PFSK-1 (cell line): Measurements from ENCODE around the gene CA14.

Experiments used
- POLR2AphosphoS5 ChIP-seq: IDR thresholded peaks from 2 replicates; pipeline ENCODE4 v1.6.1; 2012; ENCODE audit warnings: low read depth, mild to moderate bottlenecking, control low read depth, low read length, moderate library complexity
- SIN3A ChIP-seq: IDR thresholded peaks from 2 replicates; pipeline ENCODE4 v1.6.1; 2012; ENCODE audit warnings: mild to moderate bottlenecking, low read length, moderate library complexity, borderline replicate concordance; ENCODE audit not compliant: insufficient read depth
- TAF1 ChIP-seq: IDR thresholded peaks from 2 replicates; pipeline ENCODE4 v1.6.1; 2012; ENCODE audit warnings: low read length, control low read depth, borderline replicate concordance; ENCODE audit not compliant: insufficient read depth
- TF ChIP-seq, protein P1 (sequence below), 2 experiments: IDR thresholded peaks; 2 replicates each; pipeline versions ENCODE4 v1.6.1 to v1.8.0; 2011 to 2012; ENCODE audit warnings: low read depth in 2 of 2, low read length in 2 of 2, control low read depth in 1 of 2, inconsistent platforms in 1 of 2, mild to moderate bottlenecking in 1 of 2, moderate library complexity in 1 of 2; ENCODE audit not compliant: insufficient read depth in 1 of 2

DNA sequence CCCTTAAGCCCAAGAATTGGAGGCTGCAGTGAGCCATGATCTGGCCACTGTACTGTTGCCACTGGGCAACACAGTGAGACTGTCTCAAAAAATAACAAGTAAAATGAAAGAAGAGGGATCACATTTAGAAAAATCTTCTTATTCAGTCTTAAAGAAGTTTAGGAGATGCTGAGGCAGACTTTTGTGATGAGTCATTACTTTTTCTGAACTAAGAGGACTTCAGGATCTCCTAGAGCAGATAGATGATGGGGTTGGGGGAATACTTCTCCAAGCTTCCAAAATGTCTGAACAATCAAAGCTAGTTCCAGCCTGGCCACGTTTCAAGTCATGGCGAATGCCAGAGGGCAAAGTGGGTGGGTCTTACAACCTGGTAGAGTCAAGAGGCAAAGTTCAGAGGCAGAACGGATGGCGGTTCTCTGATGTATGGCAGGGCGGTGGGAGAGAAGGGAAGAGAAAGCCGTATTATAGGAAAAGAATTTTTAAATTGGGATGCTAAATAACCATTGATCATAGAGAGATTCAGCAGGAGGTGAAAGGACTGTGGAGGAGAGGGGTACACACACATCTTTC, 22.6 kb downstream of the CA14 start:
- TF ChIP-seq, protein P1, sequence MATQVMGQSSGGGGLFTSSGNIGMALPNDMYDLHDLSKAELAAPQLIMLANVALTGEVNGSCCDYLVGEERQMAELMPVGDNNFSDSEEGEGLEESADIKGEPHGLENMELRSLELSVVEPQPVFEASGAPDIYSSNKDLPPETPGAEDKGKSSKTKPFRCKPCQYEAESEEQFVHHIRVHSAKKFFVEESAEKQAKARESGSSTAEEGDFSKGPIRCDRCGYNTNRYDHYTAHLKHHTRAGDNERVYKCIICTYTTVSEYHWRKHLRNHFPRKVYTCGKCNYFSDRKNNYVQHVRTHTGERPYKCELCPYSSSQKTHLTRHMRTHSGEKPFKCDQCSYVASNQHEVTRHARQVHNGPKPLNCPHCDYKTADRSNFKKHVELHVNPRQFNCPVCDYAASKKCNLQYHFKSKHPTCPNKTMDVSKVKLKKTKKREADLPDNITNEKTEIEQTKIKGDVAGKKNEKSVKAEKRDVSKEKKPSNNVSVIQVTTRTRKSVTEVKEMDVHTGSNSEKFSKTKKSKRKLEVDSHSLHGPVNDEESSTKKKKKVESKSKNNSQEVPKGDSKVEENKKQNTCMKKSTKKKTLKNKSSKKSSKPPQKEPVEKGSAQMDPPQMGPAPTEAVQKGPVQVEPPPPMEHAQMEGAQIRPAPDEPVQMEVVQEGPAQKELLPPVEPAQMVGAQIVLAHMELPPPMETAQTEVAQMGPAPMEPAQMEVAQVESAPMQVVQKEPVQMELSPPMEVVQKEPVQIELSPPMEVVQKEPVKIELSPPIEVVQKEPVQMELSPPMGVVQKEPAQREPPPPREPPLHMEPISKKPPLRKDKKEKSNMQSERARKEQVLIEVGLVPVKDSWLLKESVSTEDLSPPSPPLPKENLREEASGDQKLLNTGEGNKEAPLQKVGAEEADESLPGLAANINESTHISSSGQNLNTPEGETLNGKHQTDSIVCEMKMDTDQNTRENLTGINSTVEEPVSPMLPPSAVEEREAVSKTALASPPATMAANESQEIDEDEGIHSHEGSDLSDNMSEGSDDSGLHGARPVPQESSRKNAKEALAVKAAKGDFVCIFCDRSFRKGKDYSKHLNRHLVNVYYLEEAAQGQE (IDR thresholded peaks at IDR 0.05; ENCODE audit: insufficient read depth in 1 of 2, low read depth in 2 of 2, low read length in 2 of 2): no peak
- TF ChIP-seq POLR2AphosphoS5 (no peak), TAF1 (no peak), SIN3A (no peak)
